ENCODE results near the gene JMJD4. TPM values are rescaled to one million over a fixed set of nuclear protein-coding genes. Genes with fewer than 3 reads are reported as not detected.
A peak's percentile ranks its signal among the peaks of the same experiment; 100 is the strongest.

The JMJD4 gene
- total RNA-seq, 5 donors from 2014 or later (not counting 1 experiment from before 2014, with no cell fraction given), result 10.8 to 35.1 (median 33.5) TPM

GRCh38 chr1:227748496-227749182 lies 13.5 kb upstream of the JMJD4 start:
- ATAC-seq (replicated peaks in 1 of 4) (peak; percentile 39 to 78 (median 56)), DNase-seq (no peak)
- H3K36me3 Mint-ChIP-seq, result peaks cover 26% of the 10 kb centered on the region
- no peak overlapping the region for H3K4me3 ChIP-seq (ENCODE audit: control insufficient read depth in 1 of 2, extremely low read depth in 1 of 2, low read length in 1 of 2)
- WGBS (ENCODE audit: insufficient coverage), result 59% methylated on average over 3 of the region's 7 CpGs
- H3K9me3 ChIP-seq, result no peaks in the 10 kb centered on the region
- peaks cover 3 to 46% of the 10 kb centered on the region in 2 experiments for H3K4me1 ChIP-seq (ENCODE audit: control insufficient read depth in 1 of 2, extremely low read depth in 1 of 2, insufficient read depth in 2 of 2, low read length in 2 of 2)
- peaks cover 42 to 59% (median 52%) of the 10 kb centered on the region in 3 donors for H3K4me1 Mint-ChIP-seq
- H3K27me3 ChIP-seq (replicated peaks in 1 of 2; ENCODE audit: control insufficient read depth in 2 of 2, extremely low read depth in 1 of 2, insufficient read depth in 2 of 2, low read length in 1 of 2), result no peaks in the 10 kb centered on the region
- POLR2A ChIA-PET, result no interaction called here
- peak overlapping the region; percentile 34 for H3K27ac ChIP-seq (ENCODE audit: low read length)
- H3K27ac Mint-ChIP-seq, result peak overlapping the region; percentile 73 to 87
- peaks cover 12 to 32% of the 10 kb centered on the region in 2 donors for H3K36me3 ChIP-seq (ENCODE audit: control insufficient read depth in 2 of 2, extremely low read depth in 1 of 2, insufficient read depth in 1 of 2, low read length in 1 of 2)
- no peaks in the 10 kb centered on the region for H3K9me3 Mint-ChIP-seq
- no peaks in the 10 kb centered on the region for H3K27me3 Mint-ChIP-seq
- peak overlapping the region in 2 of 3 donors; percentile 2 to 32 for H3K4me3 Mint-ChIP-seq
- CTCF ChIA-PET, result no interaction called here

GRCh38 chr1:227747948-227748495 lies 12.9 kb upstream of the JMJD4 start:
- Mint-ChIP-seq H3K9me3 (no peaks in the 10 kb centered on the region), H3K27me3 (no peaks in the 10 kb centered on the region), H3K4me3 (no peak overlapping the region), H3K36me3 (peaks cover 26% of the 10 kb centered on the region), H3K27ac (peak overlapping the region in 1 of 2 donors; percentile 87), H3K4me1 (peaks cover 46 to 62% (median 52%) of the 10 kb centered on the region in 3 donors)
- no peaks in the 10 kb centered on the region for H3K27me3 ChIP-seq (replicated peaks in 1 of 2; ENCODE audit: control insufficient read depth in 2 of 2, extremely low read depth in 1 of 2, insufficient read depth in 2 of 2, low read length in 1 of 2)
- peaks cover 3 to 46% of the 10 kb centered on the region in 2 experiments for H3K4me1 ChIP-seq (ENCODE audit: control insufficient read depth in 1 of 2, extremely low read depth in 1 of 2, insufficient read depth in 2 of 2, low read length in 2 of 2)
- H3K4me3 ChIP-seq (ENCODE audit: control insufficient read depth in 1 of 2, extremely low read depth in 1 of 2, low read length in 1 of 2), result no peak overlapping the region
- ChIA-PET POLR2A (no interaction called here), CTCF (no interaction called here)
- H3K27ac ChIP-seq (ENCODE audit: low read length), result no peak overlapping the region
- no peaks in the 10 kb centered on the region for H3K9me3 ChIP-seq
- DNase-seq (no peak), ATAC-seq (replicated peaks in 1 of 4) (no peak)
- H3K36me3 ChIP-seq (ENCODE audit: control insufficient read depth in 2 of 2, extremely low read depth in 1 of 2, insufficient read depth in 1 of 2, low read length in 1 of 2), result peaks cover 13 to 32% of the 10 kb centered on the region in 2 donors
- WGBS (ENCODE audit: insufficient coverage), result 96% methylated on average over 17 of the region's 18 CpGs

- Mint-ChIP-seq H3K4me3 (no peak overlapping the region), H3K27me3 (no peaks in the 10 kb centered on the region), H3K9me3 (no peaks in the 10 kb centered on the region), H3K4me1 (peaks cover 46 to 65% (median 50%) of the 10 kb centered on the region in 3 donors), H3K36me3 (peaks cover 25% of the 10 kb centered on the region), H3K27ac (no peak overlapping the region)
- peaks cover 13 to 32% of the 10 kb centered on the region in 2 donors for H3K36me3 ChIP-seq (ENCODE audit: control insufficient read depth in 2 of 2, extremely low read depth in 1 of 2, insufficient read depth in 1 of 2, low read length in 1 of 2)
- H3K27ac ChIP-seq (ENCODE audit: low read length), result no peak overlapping the region
- no peaks in the 10 kb centered on the region for H3K27me3 ChIP-seq (replicated peaks in 1 of 2; ENCODE audit: control insufficient read depth in 2 of 2, extremely low read depth in 1 of 2, insufficient read depth in 2 of 2, low read length in 1 of 2)
- 75% methylated on average over 6 of the region's 8 CpGs for WGBS (ENCODE audit: insufficient coverage)
- DNase-seq, result no peak
- peaks cover 3 to 46% of the 10 kb centered on the region in 2 experiments for H3K4me1 ChIP-seq (ENCODE audit: control insufficient read depth in 1 of 2, extremely low read depth in 1 of 2, insufficient read depth in 2 of 2, low read length in 2 of 2)
- H3K9me3 ChIP-seq, result no peaks in the 10 kb centered on the region
- no peak overlapping the region for H3K4me3 ChIP-seq (ENCODE audit: control insufficient read depth in 1 of 2, extremely low read depth in 1 of 2, low read length in 1 of 2)
- CTCF ChIA-PET, result no interaction called here
- POLR2A ChIA-PET, result no interaction called here
- ATAC-seq (replicated peaks in 1 of 4), result no peak
Measured at GRCh38 chr1:227747382-227747781, 12.3 kb upstream of the JMJD4 start.

GRCh38 chr1:227746676-227747075 lies 11.6 kb upstream of the JMJD4 start:
- ATAC-seq (replicated peaks in 1 of 4) (no peak), DNase-seq (no peak)
- no peak overlapping the region for H3K4me3 Mint-ChIP-seq
- CTCF ChIA-PET, result no interaction called here
- Histone ChIP-seq H3K27me3 (replicated peaks in 1 of 2; ENCODE audit: control insufficient read depth in 2 of 2, extremely low read depth in 1 of 2, insufficient read depth in 2 of 2, low read length in 1 of 2) (no peaks in the 10 kb centered on the region), H3K4me3 (ENCODE audit: control insufficient read depth in 1 of 2, extremely low read depth in 1 of 2, low read length in 1 of 2) (no peak overlapping the region), H3K36me3 (ENCODE audit: control insufficient read depth in 2 of 2, extremely low read depth in 1 of 2, insufficient read depth in 1 of 2, low read length in 1 of 2) (peaks cover 13 to 32% of the 10 kb centered on the region in 2 donors), H3K4me1 (ENCODE audit: control insufficient read depth in 1 of 2, extremely low read depth in 1 of 2, insufficient read depth in 2 of 2, low read length in 2 of 2) (peaks cover 3 to 46% of the 10 kb centered on the region in 2 experiments), H3K27ac (ENCODE audit: low read length) (no peak overlapping the region), H3K9me3 (no peaks in the 10 kb centered on the region)
- H3K27me3 Mint-ChIP-seq, result no peaks in the 10 kb centered on the region
- POLR2A ChIA-PET, result no interaction called here
- H3K36me3 Mint-ChIP-seq, result peaks cover 20% of the 10 kb centered on the region
- no peak overlapping the region for H3K27ac Mint-ChIP-seq
- 92% methylated on average over 2 of the region's 6 CpGs for WGBS (ENCODE audit: insufficient coverage)
- peaks cover 46 to 67% (median 49%) of the 10 kb centered on the region in 3 donors for H3K4me1 Mint-ChIP-seq
- H3K9me3 Mint-ChIP-seq, result no peaks in the 10 kb centered on the region

- H3K36me3 Mint-ChIP-seq, result peaks cover 17% of the 10 kb centered on the region
Measured at GRCh38 chr1:227745568-227746265, 10.6 kb upstream of the JMJD4 start.

GRCh38 chr1:227744668-227745067 lies 9.6 kb upstream of the JMJD4 start:
- Mint-ChIP-seq H3K9me3 (no peaks in the 10 kb centered on the region), H3K36me3 (peaks cover 16% of the 10 kb centered on the region), H3K4me3 (no peak overlapping the region), H3K27ac (peak overlapping the region; percentile 41 to 69), H3K27me3 (no peaks in the 10 kb centered on the region), H3K4me1 (peaks cover 60 to 77% (median 68%) of the 10 kb centered on the region in 3 donors)
- no peaks in the 10 kb centered on the region for H3K27me3 ChIP-seq (replicated peaks in 1 of 2; ENCODE audit: control insufficient read depth in 2 of 2, extremely low read depth in 1 of 2, insufficient read depth in 2 of 2, low read length in 1 of 2)
- no peak overlapping the region for H3K27ac ChIP-seq (ENCODE audit: low read length)
- ChIA-PET POLR2A (no interaction called here), CTCF (interaction anchor here in 1 of 2 donors (0.6 kb wide), 1 partner anchor 207 kb away, joined by 6 read pairs; no protein-coding TSS in a partner anchor)
- peaks cover 11 to 15% of the 10 kb centered on the region in 2 donors for H3K36me3 ChIP-seq (ENCODE audit: control insufficient read depth in 2 of 2, extremely low read depth in 1 of 2, insufficient read depth in 1 of 2, low read length in 1 of 2)
- H3K9me3 ChIP-seq, result no peaks in the 10 kb centered on the region
- ATAC-seq (replicated peaks in 1 of 4) (peak in 1 of 4 experiments; percentile 29), DNase-seq (no peak)
- no peak overlapping the region for H3K4me3 ChIP-seq (ENCODE audit: control insufficient read depth in 1 of 2, extremely low read depth in 1 of 2, low read length in 1 of 2)
- peaks cover 3 to 61% of the 10 kb centered on the region in 2 experiments for H3K4me1 ChIP-seq (ENCODE audit: control insufficient read depth in 1 of 2, extremely low read depth in 1 of 2, insufficient read depth in 2 of 2, low read length in 2 of 2)
- WGBS (ENCODE audit: insufficient coverage), result 63% methylated on average over 8 of the region's 8 CpGs

More at GRCh38 chr1:227745568-227746265, 10.6 kb upstream of the JMJD4 start:
- H3K27ac ChIP-seq (ENCODE audit: low read length), result no peak overlapping the region
- ATAC-seq (replicated peaks in 1 of 4), result no peak
- Mint-ChIP-seq H3K4me3 (no peak overlapping the region), H3K27ac (no peak overlapping the region), H3K9me3 (no peaks in the 10 kb centered on the region), H3K4me1 (peaks cover 51 to 68% (median 58%) of the 10 kb centered on the region in 3 donors), H3K27me3 (no peaks in the 10 kb centered on the region)
- no peak overlapping the region for H3K4me3 ChIP-seq (ENCODE audit: control insufficient read depth in 1 of 2, extremely low read depth in 1 of 2, low read length in 1 of 2)
- ChIA-PET POLR2A (no interaction called here), CTCF (no interaction called here)
- H3K27me3 ChIP-seq (replicated peaks in 1 of 2; ENCODE audit: control insufficient read depth in 2 of 2, extremely low read depth in 1 of 2, insufficient read depth in 2 of 2, low read length in 1 of 2), result no peaks in the 10 kb centered on the region
- H3K36me3 ChIP-seq (ENCODE audit: control insufficient read depth in 2 of 2, extremely low read depth in 1 of 2, insufficient read depth in 1 of 2, low read length in 1 of 2), result peaks cover 13 to 24% of the 10 kb centered on the region in 2 donors
- H3K4me1 ChIP-seq (ENCODE audit: control insufficient read depth in 1 of 2, extremely low read depth in 1 of 2, insufficient read depth in 2 of 2, low read length in 2 of 2), result peaks cover 3 to 50% of the 10 kb centered on the region in 2 experiments
- WGBS (ENCODE audit: insufficient coverage), result 91% methylated on average over 6 of the region's 12 CpGs
- no peaks in the 10 kb centered on the region for H3K9me3 ChIP-seq
- DNase-seq, result no peak

All from T-cell (primary cell).